Measurements from ENCODE around the gene SLC37A3. TPM values are rescaled to one million over a fixed set of nuclear protein-coding genes. Genes with fewer than 3 reads are reported as not detected.
A peak's percentile ranks its signal among the peaks of the same experiment; 100 is the strongest.
"Not testable (repeated sequence)": the region's sequence is repeated elsewhere in the genome, so short reads cannot be mapped to it uniquely, and the experiment has no call there.

SLC37A3 gene
- total RNA-seq, 2 experiments from 2014 or later, result 28.8 to 30.7 TPM

- peaks cover 2% of the 10 kb centered on the region for H3K27me3 Mint-ChIP-seq
- H3K4me3 Mint-ChIP-seq, result no peak overlapping the region
- POLR2A ChIA-PET, result no interaction called here
- CTCF ChIA-PET, result no interaction called here
- peaks cover 16% of the 10 kb centered on the region for H3K9me3 Mint-ChIP-seq
- H3K36me3 Mint-ChIP-seq (ENCODE audit: low read depth), result peaks cover 34% of the 10 kb centered on the region
- DNase-seq, result no peak
- peaks cover 39% of the 10 kb centered on the region for H3K4me1 Mint-ChIP-seq
- no peak overlapping the region for H3K27ac Mint-ChIP-seq
These were observed 83.5 kb downstream of the SLC37A3 start for GRCh38 chr7:140314573-140315480.

GRCh38 chr7:140312141-140312846 lies 86.0 kb downstream of the SLC37A3 start:
- H3K4me1 Mint-ChIP-seq, result peaks cover 31% of the 10 kb centered on the region
- peaks cover 2% of the 10 kb centered on the region for H3K27me3 Mint-ChIP-seq
- peaks cover 15% of the 10 kb centered on the region for H3K9me3 Mint-ChIP-seq
- peaks cover 20% of the 10 kb centered on the region for H3K36me3 Mint-ChIP-seq (ENCODE audit: low read depth)
- H3K27ac Mint-ChIP-seq, result no peak overlapping the region
- ChIA-PET CTCF (no interaction called here), POLR2A (no interaction called here)
- DNase-seq, result no peak
- no peak overlapping the region for H3K4me3 Mint-ChIP-seq

GRCh38 chr7:140311128-140311527 lies 87.2 kb downstream of the SLC37A3 start:
- H3K27me3 Mint-ChIP-seq, H3K27ac Mint-ChIP-seq, POLR2A ChIA-PET, CTCF ChIA-PET, DNase-seq, H3K4me3 Mint-ChIP-seq: not testable (repeated sequence)
- Mint-ChIP-seq H3K36me3 (ENCODE audit: low read depth) (peaks cover 16% of the 10 kb centered on the region), H3K9me3 (peaks cover 15% of the 10 kb centered on the region), H3K4me1 (peaks cover 22% of the 10 kb centered on the region)

GRCh38 chr7:140310337-140311002 lies 87.9 kb downstream of the SLC37A3 start:
- H3K27me3 Mint-ChIP-seq, result peaks cover 2% of the 10 kb centered on the region
- ChIA-PET POLR2A (interaction anchor here (0.7 to 1.0 kb wide), 2 partner anchors 8 to 80 kb away, joined by 3 to 4 read pairs; no protein-coding TSS in a partner anchor), CTCF (no interaction called here)
- peaks cover 15% of the 10 kb centered on the region for H3K9me3 Mint-ChIP-seq
- no peak overlapping the region for H3K4me3 Mint-ChIP-seq
- peaks cover 16% of the 10 kb centered on the region for H3K36me3 Mint-ChIP-seq (ENCODE audit: low read depth)
- DNase-seq, result no peak
- H3K4me1 Mint-ChIP-seq, result peaks cover 15% of the 10 kb centered on the region
- no peak overlapping the region for H3K27ac Mint-ChIP-seq

- ChIA-PET POLR2A (interaction anchor here (1.3 kb wide), 1 partner anchor 8 kb away, joined by 3 read pairs; no protein-coding TSS in a partner anchor), CTCF (interaction anchor here (1.2 kb wide), 1 partner anchor 68 kb away, joined by 3 read pairs; no protein-coding TSS in a partner anchor)
- Mint-ChIP-seq H3K27me3 (peaks cover 2% of the 10 kb centered on the region), H3K4me1 (peaks cover 27% of the 10 kb centered on the region), H3K4me3 (no peak overlapping the region), H3K27ac (no peak overlapping the region), H3K36me3 (ENCODE audit: low read depth) (peaks cover 14% of the 10 kb centered on the region), H3K9me3 (peaks cover 14% of the 10 kb centered on the region)
- DNase-seq, result no peak
These were observed 90.3 kb downstream of the SLC37A3 start for GRCh38 chr7:140308060-140308459.

- Mint-ChIP-seq H3K4me1 (peaks cover 20% of the 10 kb centered on the region), H3K27ac (peak overlapping the region; percentile 74), H3K27me3 (no peaks in the 10 kb centered on the region), H3K36me3 (ENCODE audit: low read depth) (no peaks in the 10 kb centered on the region), H3K4me3 (no peak overlapping the region), H3K9me3 (no peaks in the 10 kb centered on the region)
- DNase-seq, result peak; percentile 56
- ChIA-PET POLR2A (interaction anchor here (0.7 to 2.8 kb wide), 6 partner anchors 52 to 241 kb away, joined by 3 to 19 read pairs (median 8); partner anchors contain the start of genes KDM7A and PARP12), CTCF (interaction anchor here (0.6 to 2.2 kb wide), 24 partner anchors 10 to 686 kb away, joined by 3 to 14 read pairs (median 3); partner anchors contain the start of gene KDM7A)
These were observed 94.0 kb downstream of the SLC37A3 start for GRCh38 chr7:140304191-140304799.

GRCh38 chr7:140300243-140301136 lies 97.8 kb downstream of the SLC37A3 start:
- Mint-ChIP-seq H3K27me3 (no peaks in the 10 kb centered on the region), H3K27ac (no peak overlapping the region), H3K36me3 (ENCODE audit: low read depth) (no peaks in the 10 kb centered on the region), H3K9me3 (no peaks in the 10 kb centered on the region), H3K4me1 (peaks cover 25% of the 10 kb centered on the region), H3K4me3 (no peak overlapping the region)
- POLR2A ChIA-PET, result no interaction called here
- CTCF ChIA-PET, result interaction anchor here (0.7 kb wide), 1 partner anchor 655 kb away, joined by 3 read pairs; no protein-coding TSS in a partner anchor
- no peak for DNase-seq

- CTCF ChIA-PET, result interaction anchor here (0.9 to 1.8 kb wide), 3 partner anchors 9 to 56 kb away, joined by 3 to 7 read pairs (median 4); no protein-coding TSS in a partner anchor
- H3K9me3 Mint-ChIP-seq, result no peaks in the 10 kb centered on the region
- POLR2A ChIA-PET, result no interaction called here
- no peak overlapping the region for H3K27ac Mint-ChIP-seq
- DNase-seq, result no peak
- H3K36me3 Mint-ChIP-seq (ENCODE audit: low read depth), result no peaks in the 10 kb centered on the region
- H3K4me1 Mint-ChIP-seq, result peaks cover 7% of the 10 kb centered on the region
- no peaks in the 10 kb centered on the region for H3K27me3 Mint-ChIP-seq
- no peak overlapping the region for H3K4me3 Mint-ChIP-seq
These were observed 100.1 kb downstream of the SLC37A3 start for GRCh38 chr7:140298213-140298612.

- Mint-ChIP-seq H3K27ac (no peak overlapping the region), H3K27me3 (no peaks in the 10 kb centered on the region), H3K4me3 (no peak overlapping the region), H3K4me1 (peaks cover 4% of the 10 kb centered on the region), H3K36me3 (ENCODE audit: low read depth) (no peaks in the 10 kb centered on the region), H3K9me3 (no peaks in the 10 kb centered on the region)
- ChIA-PET CTCF (interaction anchor here (1.7 to 1.8 kb wide), 2 partner anchors 44 to 55 kb away, joined by 4 to 7 read pairs; no protein-coding TSS in a partner anchor), POLR2A (interaction anchor here (0.6 kb wide), 1 partner anchor 84 kb away, joined by 3 read pairs; no protein-coding TSS in a partner anchor)
- no peak for DNase-seq
These were observed 101.1 kb downstream of the SLC37A3 start for GRCh38 chr7:140297192-140297591.

- no peaks in the 10 kb centered on the region for H3K27me3 Mint-ChIP-seq
- H3K4me3 Mint-ChIP-seq, result no peak overlapping the region
- H3K27ac Mint-ChIP-seq, result no peak overlapping the region
- CTCF ChIA-PET, result interaction anchor here (0.6 to 2.4 kb wide), 2 partner anchors 8 to 120 kb away, joined by 3 to 9 read pairs; no protein-coding TSS in a partner anchor
- H3K9me3 Mint-ChIP-seq, result no peaks in the 10 kb centered on the region
- POLR2A ChIA-PET, result no interaction called here
- H3K36me3 Mint-ChIP-seq (ENCODE audit: low read depth), result no peaks in the 10 kb centered on the region
- H3K4me1 Mint-ChIP-seq, result peaks cover 4% of the 10 kb centered on the region
- DNase-seq, result no peak
These were observed 103.0 kb downstream of the SLC37A3 start for GRCh38 chr7:140295224-140295738.

GRCh38 chr7:140294454-140294853 lies 103.9 kb downstream of the SLC37A3 start:
- H3K27ac Mint-ChIP-seq, result no peak overlapping the region
- no peak for DNase-seq
- H3K4me1 Mint-ChIP-seq, result peaks cover 4% of the 10 kb centered on the region
- no peaks in the 10 kb centered on the region for H3K36me3 Mint-ChIP-seq (ENCODE audit: low read depth)
- no peak overlapping the region for H3K4me3 Mint-ChIP-seq
- ChIA-PET POLR2A (interaction anchor here (1.3 kb wide), 1 partner anchor 31 kb away, joined by 3 read pairs; no protein-coding TSS in a partner anchor), CTCF (interaction anchor here (0.7 to 2.4 kb wide), 4 partner anchors 9 to 147 kb away, joined by 3 to 9 read pairs (median 3); no protein-coding TSS in a partner anchor)
- no peaks in the 10 kb centered on the region for H3K27me3 Mint-ChIP-seq
- no peaks in the 10 kb centered on the region for H3K9me3 Mint-ChIP-seq

Data from activated CD4-positive, alpha-beta memory T cell treated with anti-CD3 and anti-CD28 coated beads, Interleukin-2, amount 10 ng/mL, durations not matched to agents 7 days and 5 days (primary cell).